CD4-positive, alpha-beta T cell treated with Interleukin-1 beta for 1 hour (primary cell): ENCODE results near the gene MEFV.
A peak's percentile ranks its signal among the peaks of the same experiment; 100 is the strongest.
"Not testable (repeated sequence)": the region's sequence is repeated elsewhere in the genome, so short reads cannot be mapped to it uniquely, and the experiment has no call there.

Source experiments
- DNase-seq, 2 donors: peaks; one replicate each; pipeline ENCODE4 v3.0.0-alpha.2; 2020 to 2022

MEFV gene

DNA sequence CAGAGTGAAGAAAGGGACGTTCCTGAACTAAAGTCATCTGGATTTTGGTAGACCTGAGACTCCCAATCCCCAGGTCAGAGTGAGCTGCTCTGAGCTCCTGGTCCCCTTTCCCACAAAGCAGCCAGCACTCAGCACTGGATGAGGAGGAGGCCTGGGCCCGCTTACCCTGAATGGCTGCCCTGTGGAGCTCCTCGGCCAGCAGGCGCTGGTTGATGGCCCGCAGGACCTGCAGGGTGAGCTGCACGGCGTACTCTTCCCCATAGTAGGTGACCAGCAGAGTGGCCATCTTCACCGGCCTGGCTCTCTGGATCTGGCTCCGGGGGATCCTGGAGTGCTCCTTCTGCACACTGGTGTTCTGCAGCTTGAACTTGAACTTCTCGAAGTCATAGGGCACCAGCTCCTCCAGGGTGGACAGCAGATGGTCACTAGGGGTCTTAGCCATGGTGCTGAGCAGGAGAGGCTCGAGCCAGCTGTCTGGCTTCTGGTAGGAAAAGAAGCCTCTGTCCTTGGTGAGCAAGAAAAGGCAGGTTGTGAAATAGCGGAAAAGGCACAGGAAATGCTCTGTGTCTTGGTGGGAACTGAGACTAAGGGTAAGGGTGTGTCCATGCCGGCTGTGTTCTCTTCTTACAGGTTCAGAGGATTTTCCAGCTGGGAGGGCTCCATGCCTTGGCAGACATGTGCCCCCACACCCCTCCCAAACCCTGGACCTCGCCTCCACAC lies at the start of gene MEFV:
TSS of gene MEFV (minus strand) at position 488 of the 720 bp plus-strand sequence. CDS start at position 442, 46 bp downstream.
- DNase-seq = peak in 1 of 2 donors; percentile 40

DNA sequence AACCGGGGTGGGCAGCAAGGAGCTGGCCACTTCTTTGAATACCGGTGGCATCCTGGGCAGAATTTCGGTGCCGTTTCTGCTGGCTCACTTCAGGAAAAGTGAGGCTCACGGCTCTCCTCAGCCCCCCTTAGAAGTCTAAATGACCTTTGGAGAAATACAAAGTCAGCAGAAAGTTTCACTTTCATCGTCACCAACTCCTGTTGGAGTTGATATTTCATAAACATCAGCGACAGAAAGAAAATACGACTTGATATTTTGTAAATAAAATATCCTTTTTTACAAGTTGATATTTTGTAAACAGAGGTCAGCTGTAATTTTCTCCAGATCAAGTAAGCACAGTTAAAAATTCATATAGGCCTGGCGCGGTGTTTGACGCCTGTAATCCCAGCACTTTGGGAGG lies 49.6 kb upstream of the MEFV start:
- no peak for DNase-seq

- peak; percentile 86 to 90 for DNase-seq
Observed at GRCh38 chr16:3305109-3306068, 49.0 kb upstream of the MEFV start, which contains the start of the genes TIGD7 and ZNF75A. Gene TIGD7 (minus strand): TSS chr16:3305430. CDS start chr16:3300614, 4,816 bp downstream. Gene ZNF75A (plus strand): TSS chr16:3305497. CDS start chr16:3308429, 2,932 bp downstream.

GRCh38 chr16:3304370-3304769 lies 47.9 kb upstream of the MEFV start:
- no peak for DNase-seq

- no peak for DNase-seq
Observed at GRCh38 chr16:3295783-3296182, 39.4 kb upstream of the MEFV start.

- DNase-seq = no peak
Observed at GRCh38 chr16:3295209-3295608, 38.8 kb upstream of the MEFV start.

DNA sequence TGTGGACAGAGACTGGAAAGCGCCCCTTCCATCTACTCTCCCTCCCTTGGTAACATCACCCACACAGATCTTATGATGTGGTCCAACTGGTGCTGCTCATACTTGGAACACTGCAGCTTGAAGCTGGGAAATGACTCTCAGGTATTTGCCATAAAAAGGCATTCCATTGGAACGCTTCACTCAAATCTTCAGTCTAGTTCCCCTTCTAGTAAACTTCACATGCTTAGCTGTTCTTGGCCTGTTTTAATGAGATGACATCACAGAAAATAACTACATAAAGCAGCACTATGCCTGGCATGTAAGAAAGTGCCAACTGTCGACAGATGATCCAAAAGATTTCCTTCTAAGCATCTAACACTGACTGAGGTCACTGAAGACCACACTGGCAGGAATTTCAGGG lies 36.2 kb upstream of the MEFV start:
- no peak for DNase-seq

DNA sequence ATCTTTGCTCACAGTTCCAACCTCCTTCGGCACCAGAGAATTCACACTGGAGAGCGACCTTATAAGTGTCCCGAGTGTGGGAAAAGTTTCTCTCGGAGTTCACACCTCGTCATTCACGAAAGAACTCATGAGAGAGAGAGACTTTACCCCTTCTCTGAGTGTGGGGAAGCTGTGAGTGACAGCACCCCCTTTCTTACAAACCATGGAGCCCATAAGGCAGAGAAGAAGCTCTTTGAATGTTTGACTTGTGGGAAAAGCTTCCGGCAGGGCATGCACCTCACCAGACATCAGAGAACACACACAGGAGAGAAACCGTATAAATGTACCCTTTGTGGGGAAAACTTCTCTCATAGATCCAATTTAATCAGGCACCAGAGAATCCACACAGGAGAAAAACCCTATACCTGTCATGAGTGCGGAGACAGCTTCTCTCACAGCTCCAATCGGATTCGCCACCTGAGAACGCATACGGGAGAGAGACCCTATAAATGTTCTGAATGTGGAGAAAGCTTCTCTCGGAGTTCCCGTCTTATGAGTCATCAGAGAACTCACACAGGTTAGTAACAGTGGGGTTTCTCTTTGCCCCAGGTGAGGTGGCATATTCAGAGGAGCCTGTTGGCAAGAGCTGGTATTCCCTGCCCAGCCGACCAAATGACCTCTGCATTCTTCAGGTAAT lies 33.7 kb upstream of the MEFV start:
- DNase-seq = no peak

GRCh38 chr16:3285131-3285530 lies 28.7 kb upstream of the MEFV start:
- no peak for DNase-seq

GRCh38 chr16:3283543-3284447 lies 27.4 kb upstream of the MEFV start:
- DNase-seq = no peak

- DNase-seq = peak; percentile 94 to 96
Observed at GRCh38 chr16:3282730-3283542, 26.5 kb upstream of the MEFV start, which contains the start of gene ZNF263. Gene ZNF263 (plus strand): TSS chr16:3283491. CDS start chr16:3283819, 328 bp downstream.

DNA sequence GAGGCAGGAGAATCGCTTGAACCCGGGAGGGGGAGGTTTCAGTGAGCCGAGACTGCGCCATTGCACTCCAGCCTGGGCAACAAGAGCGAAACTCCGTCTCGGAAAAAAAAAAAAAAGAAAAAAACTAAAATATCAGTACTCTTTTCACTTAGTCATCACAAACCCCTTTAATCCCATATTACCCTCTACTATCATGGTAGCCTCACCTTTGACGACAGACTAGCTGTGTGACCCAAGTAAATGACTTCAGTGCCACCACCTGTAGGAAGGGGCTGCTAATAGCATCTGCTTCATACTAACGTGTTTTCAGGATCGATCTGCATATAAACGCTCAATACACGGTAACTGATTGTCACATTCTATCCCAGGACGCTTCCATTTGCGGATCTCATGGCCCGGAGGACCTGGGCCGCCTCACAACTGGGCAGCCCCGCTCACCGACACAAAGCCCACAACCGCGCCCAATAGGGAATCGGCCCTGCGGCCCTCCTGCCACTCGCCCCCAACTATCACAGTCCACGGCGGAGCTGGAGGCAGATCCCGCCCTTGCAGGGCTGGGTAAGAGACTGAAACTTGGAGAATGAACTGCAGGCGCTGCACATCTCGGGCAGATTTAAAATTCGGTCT lies 25.8 kb upstream of the MEFV start:
- no peak for DNase-seq

DNA sequence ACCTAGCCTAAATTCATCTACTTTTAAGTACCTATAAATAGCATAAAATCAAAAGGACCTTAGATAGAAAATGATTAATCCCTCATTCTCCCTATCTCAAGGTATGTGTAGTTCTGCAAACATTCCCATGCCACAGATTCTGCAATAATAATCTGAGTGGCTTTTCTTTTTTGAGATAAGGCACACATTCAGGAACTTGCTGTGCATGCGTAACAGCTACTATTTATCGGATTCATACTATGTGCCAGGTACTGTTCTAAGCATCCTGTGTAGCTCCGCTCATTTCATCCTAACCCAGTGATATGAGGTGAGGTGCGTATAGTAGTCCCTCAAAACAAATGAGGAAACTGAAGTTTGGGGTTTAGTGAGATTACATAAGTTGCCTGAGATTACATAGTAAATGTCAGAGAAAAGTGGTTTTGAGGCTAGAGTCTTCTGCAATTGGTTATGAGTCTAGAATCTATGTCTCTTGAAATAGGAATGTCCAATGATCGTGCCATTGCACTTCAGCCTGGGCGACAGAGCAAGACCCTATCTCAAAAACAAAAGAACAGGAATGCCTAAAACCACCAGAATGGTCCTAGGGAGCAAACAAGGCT lies 24.9 kb upstream of the MEFV start:
- DNase-seq = no peak

DNA sequence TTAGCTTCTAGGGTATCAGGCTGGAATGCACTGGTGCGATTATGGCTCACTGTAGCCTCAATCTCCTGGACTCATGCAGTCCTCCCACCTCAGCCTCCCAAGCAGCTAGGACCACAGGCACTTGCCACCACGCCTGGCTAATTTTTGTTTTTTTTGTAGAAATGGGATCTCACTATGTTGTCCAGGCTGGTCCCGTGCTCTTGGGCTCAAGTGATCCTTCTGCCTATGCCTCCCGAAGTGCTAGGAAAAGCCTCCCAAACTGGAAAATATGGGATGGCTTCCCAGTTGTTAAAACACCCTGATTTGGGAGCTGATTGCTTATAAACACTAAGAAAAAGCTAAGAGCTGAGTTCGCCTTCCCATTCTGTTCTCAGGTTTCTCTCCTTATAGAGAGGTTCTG lies 20.2 kb upstream of the MEFV start:
- no peak for DNase-seq

DNA sequence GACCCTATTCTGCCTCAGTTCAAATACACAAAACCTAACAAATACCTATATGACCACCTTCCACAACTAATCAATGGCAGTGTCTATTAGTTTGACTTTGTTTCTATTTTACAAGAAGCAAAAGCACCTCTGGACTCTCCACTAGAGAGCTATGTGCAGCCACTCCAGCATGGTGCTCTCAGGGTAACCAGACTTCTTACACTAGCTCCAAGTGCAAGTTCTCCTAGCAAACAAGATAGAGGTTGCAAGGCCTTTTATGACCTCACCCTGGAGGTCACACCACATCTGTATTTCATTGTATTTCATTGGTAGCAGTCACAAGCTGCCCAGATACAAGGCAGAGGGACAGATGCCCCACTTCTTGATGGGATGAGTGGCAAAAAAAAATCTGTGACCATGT lies 18.5 kb upstream of the MEFV start:
- DNase-seq = no peak

GRCh38 chr16:3274490-3274889 lies 18.1 kb upstream of the MEFV start:
- DNase-seq = no peak

- DNase-seq = not testable (repeated sequence)
Observed at GRCh38 chr16:3271281-3271680, 14.8 kb upstream of the MEFV start.

DNA sequence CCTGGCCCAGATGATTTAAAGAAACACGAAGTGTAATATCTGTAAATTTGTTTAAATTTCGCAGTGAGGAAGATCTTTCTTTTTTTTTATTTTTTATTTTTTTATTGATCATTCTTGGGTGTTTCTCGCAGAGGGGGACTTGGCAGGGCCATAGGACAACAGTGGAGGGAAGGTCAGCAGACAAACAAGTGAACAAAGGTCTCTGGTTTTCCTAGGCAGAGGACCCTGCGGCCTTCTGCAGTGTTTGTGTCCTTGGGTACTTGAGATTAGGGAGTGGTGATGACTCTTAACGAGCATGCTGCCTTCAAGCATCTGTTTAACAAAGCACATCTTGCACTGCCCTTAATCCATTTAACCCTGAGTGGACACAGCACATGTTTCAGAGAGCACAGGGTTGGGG lies 14.3 kb upstream of the MEFV start:
- DNase-seq = not testable (repeated sequence)

DNA sequence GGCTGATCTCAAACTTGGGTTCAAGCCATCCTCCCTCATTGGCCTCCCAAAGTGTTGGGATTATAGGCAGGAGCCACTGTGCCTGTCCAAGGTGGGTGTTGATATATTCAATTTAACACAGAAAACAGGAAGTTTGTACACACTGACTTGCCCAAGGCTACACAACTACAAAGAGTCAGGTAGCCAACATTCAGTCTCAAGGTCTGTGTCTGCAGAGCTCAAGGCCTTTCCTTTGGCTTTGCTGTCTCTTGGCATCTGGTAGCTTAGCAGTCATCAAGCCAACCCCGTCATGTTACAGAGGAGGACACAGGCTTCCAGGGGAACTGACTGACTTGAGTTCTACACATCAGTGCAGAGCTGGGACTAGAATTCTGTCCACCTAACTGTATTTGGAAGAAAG lies 11.9 kb upstream of the MEFV start:
- no peak for DNase-seq
